ENCODE results near the gene ENPEP.
"Not testable (repeated sequence)": the region's sequence is repeated elsewhere in the genome, so short reads cannot be mapped to it uniquely, and the experiment has no call there.

Gene ENPEP

DNA sequence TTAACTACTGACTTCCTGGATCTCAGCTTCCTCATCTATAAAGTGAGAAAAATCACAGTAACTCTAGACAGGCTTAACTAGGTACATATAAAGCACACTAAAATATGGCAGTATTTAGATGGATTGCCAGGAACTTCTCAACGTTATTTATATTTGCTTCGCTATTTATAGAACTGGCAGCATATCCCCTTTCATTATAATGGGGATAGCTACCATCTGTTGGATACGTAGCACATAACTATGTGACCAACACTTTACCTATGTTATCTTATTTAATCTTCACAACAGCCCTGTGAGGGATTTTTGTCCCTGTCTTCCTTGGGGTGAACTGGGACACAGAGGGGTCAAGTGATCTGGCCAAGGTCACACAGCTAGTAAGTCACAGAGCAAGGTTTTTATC is 64.6 kb downstream of the ENPEP start:
- H3K4me3 ChIP-seq (replicated peaks; ENCODE audit: low read depth, low read length): no peak overlapping the region
- TF ChIP-seq, protein P1, sequence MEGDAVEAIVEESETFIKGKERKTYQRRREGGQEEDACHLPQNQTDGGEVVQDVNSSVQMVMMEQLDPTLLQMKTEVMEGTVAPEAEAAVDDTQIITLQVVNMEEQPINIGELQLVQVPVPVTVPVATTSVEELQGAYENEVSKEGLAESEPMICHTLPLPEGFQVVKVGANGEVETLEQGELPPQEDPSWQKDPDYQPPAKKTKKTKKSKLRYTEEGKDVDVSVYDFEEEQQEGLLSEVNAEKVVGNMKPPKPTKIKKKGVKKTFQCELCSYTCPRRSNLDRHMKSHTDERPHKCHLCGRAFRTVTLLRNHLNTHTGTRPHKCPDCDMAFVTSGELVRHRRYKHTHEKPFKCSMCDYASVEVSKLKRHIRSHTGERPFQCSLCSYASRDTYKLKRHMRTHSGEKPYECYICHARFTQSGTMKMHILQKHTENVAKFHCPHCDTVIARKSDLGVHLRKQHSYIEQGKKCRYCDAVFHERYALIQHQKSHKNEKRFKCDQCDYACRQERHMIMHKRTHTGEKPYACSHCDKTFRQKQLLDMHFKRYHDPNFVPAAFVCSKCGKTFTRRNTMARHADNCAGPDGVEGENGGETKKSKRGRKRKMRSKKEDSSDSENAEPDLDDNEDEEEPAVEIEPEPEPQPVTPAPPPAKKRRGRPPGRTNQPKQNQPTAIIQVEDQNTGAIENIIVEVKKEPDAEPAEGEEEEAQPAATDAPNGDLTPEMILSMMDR (IDR thresholded peaks at IDR 0.05; ENCODE audit: low read length, missing control alignments): no peak
- DNase-seq (ENCODE audit: low read depth): peak; percentile 57

DNA sequence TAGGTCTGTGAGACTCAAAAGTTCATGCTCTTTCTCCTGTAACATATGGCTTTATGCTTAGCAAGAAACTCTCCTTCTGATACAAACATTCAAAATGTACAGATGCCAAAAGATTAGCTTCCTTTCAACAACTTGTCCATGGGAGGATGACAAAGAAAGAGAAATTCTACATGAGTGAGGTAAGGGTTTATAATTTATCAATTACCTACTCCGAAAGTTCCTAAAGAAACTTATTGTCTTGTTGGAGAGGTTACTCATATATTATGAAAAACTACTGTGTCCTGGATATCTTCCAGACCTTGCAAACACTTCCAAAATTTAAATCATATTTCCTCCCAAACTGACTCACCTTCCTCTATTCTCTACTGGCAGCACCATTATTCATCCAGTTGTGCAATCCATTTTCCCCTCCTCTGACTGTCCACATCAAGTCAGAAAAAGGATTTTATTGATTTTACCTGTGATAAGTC is 65.1 kb downstream of the ENPEP start:
- TF ChIP-seq, protein P1 (IDR thresholded peaks at IDR 0.05; ENCODE audit: low read length, missing control alignments): no peak
- H3K4me3 ChIP-seq (replicated peaks; ENCODE audit: low read depth, low read length): no peak overlapping the region
- peak; percentile 95 for DNase-seq (ENCODE audit: low read depth)

DNA sequence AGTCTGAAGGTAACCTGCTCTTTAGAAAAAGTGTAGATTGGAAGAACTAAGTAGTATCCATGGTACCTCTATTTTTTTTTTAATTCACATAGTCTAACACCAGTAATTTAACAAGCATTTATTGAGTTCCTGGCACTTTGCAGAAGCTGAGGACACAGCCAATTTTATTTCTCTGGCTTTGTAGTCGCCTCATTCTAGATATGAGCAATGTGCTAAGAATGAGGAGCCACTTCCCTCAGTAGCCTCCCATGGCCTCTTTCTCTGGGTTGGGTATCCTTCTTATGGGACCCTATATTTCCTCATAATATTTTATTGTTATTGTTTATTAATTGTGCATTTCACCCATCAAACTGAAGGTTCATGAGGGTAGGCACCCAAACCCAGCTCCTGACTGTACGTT is 67.6 kb downstream of the ENPEP start:
- TF ChIP-seq, protein P1 (IDR thresholded peaks at IDR 0.05; ENCODE audit: low read length, missing control alignments): no peak
- no peak for DNase-seq (ENCODE audit: low read depth)
- no peak overlapping the region for H3K4me3 ChIP-seq (replicated peaks; ENCODE audit: low read depth, low read length)

DNA sequence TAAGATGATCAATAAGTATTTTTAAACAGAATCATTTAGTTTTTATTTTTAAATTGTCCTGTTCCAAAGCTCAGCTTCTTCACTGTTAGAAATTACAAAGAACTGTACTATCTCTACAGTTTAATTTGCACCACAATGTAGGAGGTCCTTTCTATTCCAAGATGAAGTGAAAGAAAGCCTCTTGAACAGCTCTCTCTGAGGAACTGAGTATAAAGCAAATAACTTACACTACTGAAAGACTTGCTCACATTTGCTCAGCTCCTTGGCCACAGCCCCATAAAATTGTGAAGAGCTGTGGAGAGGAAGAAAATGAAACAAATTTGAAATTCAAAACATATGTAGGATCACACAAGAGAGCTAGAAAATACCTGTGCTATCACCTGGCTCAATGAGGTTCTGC is 68.6 kb downstream of the ENPEP start:
- TF ChIP-seq, protein P1 (IDR thresholded peaks at IDR 0.05; ENCODE audit: low read length, missing control alignments): no peak
- no peak for DNase-seq (ENCODE audit: low read depth)
- H3K4me3 ChIP-seq (replicated peaks; ENCODE audit: low read depth, low read length): no peak overlapping the region

DNA sequence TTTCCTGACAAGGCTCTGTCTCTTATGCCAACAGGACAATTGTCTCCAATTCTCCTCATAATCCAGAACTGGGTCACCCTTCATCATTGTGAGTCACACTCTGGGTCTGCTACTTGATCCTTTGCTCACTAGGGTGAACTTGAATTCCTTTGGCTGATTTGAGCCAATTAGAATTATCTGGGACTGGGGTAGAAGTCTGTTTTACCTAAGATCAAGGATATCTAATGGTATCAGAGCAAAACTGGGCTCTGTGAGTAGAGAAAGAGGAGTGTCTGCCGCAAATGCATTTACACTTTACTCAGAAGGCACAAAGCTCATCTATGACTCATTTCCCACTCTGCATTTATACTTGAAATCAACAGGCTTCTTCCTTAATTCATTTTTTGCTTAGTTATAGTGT is 74.3 kb downstream of the ENPEP start:
- TF ChIP-seq, protein P1 (IDR thresholded peaks at IDR 0.05; ENCODE audit: low read length, missing control alignments): no peak
- no peak overlapping the region for H3K4me3 ChIP-seq (replicated peaks; ENCODE audit: low read depth, low read length)
- peak; percentile 37 for DNase-seq (ENCODE audit: low read depth)

DNA sequence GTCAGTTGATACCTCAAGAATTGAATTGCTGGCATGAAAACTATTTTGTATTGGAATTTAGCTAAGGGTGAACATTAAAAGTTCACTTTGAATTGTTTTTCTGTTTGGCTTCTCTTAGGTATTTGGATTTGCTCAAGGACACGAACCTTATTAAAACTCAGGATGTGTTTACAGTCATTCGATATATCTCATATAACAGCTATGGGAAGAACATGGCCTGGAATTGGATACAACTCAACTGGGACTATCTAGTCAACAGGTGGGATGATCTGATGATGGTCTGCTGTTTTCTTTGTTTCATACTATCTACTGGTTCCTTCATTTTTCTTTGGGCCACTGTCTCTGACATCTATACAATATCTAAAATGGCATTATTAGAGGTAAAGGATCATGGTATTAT is 77.2 kb downstream of the ENPEP start:
- TF ChIP-seq, protein P1 (IDR thresholded peaks at IDR 0.05; ENCODE audit: low read length, missing control alignments): no peak
- DNase-seq (ENCODE audit: low read depth): no peak
- no peak overlapping the region for H3K4me3 ChIP-seq (replicated peaks; ENCODE audit: low read depth, low read length)

DNA sequence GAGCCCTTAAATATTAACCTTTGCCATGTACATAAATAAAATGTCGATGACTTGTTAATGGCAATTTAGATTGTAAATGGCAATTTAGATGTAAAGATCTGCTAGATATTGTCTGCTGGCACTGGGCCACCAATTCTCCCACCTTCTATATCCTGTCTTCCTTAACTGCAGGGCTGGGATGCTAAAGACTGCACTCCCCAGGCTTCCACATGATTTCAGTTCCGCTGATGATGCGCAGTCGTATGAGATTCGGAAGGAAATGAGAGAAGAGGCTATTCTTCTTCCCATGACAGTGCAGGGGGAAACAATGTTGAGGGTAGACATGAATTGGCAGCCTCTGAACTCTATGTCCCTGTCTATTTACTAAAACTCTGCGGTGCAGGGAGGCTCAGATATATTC is 91.3 kb downstream of the ENPEP start:
- TF ChIP-seq, protein P1 (IDR thresholded peaks at IDR 0.05; ENCODE audit: low read length, missing control alignments): no peak
- DNase-seq (ENCODE audit: low read depth): no peak
- no peak overlapping the region for H3K4me3 ChIP-seq (replicated peaks; ENCODE audit: low read depth, low read length)

DNA sequence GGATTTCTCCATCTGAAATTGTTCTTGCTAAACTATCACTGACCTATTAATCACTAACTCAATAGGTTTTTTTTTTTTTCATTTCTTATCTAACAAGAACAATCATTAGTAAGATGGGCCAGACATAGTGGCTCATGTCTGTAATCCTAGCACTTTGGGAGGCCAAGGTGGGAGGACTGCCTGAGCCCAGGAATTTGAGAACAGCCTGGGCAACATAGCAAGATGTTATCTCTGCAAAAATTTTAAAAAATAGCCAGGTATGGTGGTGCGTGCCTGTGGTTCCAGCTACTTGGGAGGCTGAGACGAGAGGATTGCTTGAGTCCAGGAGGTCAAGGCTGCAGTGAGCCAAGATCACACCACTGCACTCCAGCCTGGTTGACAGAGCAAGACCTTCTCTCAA is 100.7 kb downstream of the ENPEP start:
- not testable (repeated sequence) for H3K4me3 ChIP-seq (replicated peaks; ENCODE audit: low read depth, low read length)

More for the DNA sequence above, 100.7 kb downstream of the ENPEP start:
- DNase-seq (ENCODE audit: low read depth): not testable (repeated sequence)

Measured in fibroblast of pulmonary artery (primary cell).